Cardiac septum (tissue), 1 donor: ENCODE measurements around the gene KRT222. TPM values are rescaled to one million over a fixed set of nuclear protein-coding genes. Genes with fewer than 3 reads are reported as not detected.

Experiments
- DNase-seq: peaks from one replicate; pipeline ENCODE4 v3.0.0-alpha.2; 2020; ENCODE audit warnings: low spot score
- intact Hi-C: fragments of 100-400 bp; cut with DNase I; formaldehyde crosslinking; loops from one replicate; pipeline ENCODE4 v1.14.0; 2022
- total RNA-seq: library from RNA; stranded (reverse); fragmentation: NEBNext Ultra II Directional; extraction: Animal tissue kit (Norgen Biotek cat#: 25700); gene quantifications from one replicate; pipeline ENCODE4 v1.2.1, GENCODE V29; 2021
- donor health status: DM: no; HTN: no; CAD: no.

The KRT222 gene
- total RNA-seq, 1 donor from 2014 or later: not detected

DNA sequence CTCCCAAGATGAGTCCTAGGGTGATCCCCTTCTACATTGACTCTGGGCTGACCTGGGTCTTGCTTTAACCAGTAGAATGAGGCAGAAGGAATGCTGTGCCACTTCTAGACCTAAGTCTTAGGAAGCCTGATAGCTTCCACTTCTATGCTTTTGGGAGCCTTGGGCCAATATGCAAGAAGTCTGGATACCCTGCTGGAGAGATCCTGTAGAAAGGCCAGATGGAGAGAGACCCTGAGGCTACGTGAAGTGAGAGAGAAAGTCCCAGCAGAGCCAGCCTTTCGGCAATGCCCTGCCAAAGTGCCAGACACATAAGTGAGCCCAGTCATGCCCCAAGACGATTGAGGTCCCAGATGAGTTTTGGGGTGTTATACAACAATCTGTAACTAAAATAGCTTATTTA is 1.7 kb downstream of the KRT222 start:
- no peak for DNase-seq
- intact Hi-C loops: no loop called here

DNA sequence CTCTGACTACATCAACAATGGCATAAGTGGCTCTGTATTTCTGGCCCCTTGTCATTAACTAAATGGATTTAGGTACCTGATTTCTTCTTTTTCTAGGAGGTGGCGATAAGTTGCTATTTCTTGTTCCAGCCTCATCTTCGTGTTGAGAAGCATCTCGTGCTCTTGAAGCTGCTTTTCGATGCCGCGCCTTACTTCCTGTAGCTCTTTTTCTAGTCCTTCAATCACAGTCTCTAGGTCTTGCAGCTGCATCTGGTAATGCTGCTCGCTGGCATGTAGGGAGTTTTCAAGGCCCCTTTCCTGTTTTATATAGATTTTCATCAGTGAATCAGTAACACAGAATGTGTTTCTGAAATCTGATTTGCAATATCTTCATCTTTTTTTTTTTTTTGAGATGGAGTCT is 5.1 kb downstream of the KRT222 start:
- intact Hi-C loops: no loop called here

DNA sequence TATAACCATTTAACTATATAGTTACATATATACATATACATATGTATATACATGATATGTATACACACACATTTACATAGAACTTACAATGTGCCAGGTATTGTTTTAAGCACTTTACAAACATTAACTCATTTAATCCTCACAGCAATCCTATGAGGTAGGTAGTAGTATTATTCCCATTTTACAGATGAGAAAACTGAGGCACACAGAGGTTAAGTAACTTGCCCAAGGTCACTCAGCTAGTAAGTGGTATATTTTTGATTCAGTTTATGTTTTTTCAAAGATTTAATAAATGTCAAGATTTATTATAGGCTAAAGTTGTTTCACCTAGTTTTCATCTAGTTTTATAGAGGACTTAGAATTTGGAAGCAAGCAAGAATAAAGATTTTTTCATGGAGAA is 6.6 kb downstream of the KRT222 start:
- intact Hi-C loops: no loop called here
- DNase-seq: no peak

More for the DNA sequence above, 5.1 kb downstream of the KRT222 start:
- no peak for DNase-seq

DNA sequence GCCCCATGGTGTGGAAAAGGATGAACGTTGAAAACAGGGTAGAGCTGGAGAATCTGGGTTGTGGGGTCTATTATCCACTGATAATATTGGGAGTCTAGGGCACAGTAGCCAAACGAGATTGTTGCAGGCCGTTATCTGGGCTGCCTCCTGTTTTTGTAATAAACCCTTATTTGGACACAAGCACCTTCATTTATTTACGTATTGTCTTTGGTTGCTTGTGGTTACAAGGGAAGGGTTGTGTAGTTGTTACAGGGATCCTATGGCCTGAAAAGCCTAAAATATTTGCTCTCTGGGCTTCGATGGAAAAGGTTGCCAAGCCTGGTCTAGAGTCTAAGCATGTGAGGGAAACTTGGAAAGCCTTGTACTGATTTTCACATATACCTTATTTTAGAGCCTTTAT is 13.0 kb downstream of the KRT222 start:
- intact Hi-C loops: no loop called here
- DNase-seq: no peak

DNA sequence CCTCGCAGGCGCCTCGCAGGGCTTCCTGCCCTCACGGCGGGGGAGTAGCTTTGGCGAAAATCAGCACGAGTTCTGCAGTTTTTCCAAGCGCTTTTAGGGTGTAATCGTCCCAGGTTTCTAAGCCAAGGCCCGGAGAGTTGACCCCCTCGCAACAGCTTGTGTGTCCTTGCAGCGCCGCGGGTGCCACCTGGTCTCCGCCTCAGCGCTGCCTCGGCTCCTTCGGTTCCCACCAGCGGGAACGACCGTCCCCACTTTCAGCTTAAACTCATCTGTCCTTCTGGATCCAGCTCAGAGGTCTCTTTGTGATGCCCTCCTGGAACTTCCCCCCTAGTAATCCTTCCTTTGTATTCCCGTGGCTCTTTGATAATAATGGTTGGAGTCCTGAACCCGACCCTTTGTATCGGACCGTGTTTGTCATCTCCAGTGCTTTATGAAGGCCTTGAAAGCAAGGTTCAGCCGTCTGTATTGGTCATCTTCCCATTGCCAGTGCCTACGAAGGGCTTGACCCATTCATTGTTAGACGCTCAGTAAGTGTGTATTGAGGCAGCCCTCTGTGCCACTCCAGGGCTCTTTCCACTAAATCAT is 16.5 kb downstream of the KRT222 start:
- intact Hi-C loops: no loop called here
- no peak for DNase-seq

DNA sequence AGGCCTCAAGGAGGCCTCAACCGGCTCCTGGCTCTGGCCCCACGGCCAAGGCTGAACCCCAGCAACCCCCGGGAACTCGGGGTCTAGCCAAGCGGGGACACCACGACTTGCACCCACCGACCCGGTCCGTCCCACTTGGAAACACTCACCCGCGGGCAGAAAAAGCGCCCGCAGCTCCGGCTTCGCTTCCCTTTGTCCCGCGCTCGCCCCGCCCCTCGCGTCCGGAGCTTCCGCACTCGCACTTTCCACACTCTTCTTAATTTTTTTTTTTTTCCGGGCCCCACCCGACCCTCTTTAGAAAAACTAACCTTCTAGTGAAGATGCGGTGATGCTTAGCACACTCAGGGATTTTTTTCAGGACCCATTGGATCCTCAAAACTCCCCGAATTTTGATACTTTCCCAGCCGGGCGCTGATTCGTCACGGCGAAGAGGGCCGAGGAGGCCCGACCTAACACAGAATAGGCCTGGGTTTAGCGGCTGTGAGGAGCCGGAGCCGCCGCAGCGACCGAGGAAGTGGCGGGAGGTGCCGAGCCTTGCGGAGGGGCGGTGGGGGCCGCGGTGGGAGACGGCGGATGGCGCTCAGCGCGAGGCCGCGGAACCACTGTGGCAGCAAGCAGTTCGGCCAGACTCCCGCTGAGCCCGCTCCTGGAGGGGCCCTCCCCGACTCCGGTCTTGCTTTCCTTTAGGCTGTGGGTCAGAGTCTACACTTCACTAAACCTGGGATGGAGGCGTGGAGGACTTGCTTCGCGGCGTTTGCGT is 17.2 kb downstream of the KRT222 start, which contains the start of gene SMARCE1:
Gene SMARCE1 (minus strand): TSS at position 195 of the 760 bp plus-strand sequence. CDS start 2,016 bp downstream, outside the sequence.
- intact Hi-C loops: no loop called here
- peak; percentile 87 for DNase-seq

DNA sequence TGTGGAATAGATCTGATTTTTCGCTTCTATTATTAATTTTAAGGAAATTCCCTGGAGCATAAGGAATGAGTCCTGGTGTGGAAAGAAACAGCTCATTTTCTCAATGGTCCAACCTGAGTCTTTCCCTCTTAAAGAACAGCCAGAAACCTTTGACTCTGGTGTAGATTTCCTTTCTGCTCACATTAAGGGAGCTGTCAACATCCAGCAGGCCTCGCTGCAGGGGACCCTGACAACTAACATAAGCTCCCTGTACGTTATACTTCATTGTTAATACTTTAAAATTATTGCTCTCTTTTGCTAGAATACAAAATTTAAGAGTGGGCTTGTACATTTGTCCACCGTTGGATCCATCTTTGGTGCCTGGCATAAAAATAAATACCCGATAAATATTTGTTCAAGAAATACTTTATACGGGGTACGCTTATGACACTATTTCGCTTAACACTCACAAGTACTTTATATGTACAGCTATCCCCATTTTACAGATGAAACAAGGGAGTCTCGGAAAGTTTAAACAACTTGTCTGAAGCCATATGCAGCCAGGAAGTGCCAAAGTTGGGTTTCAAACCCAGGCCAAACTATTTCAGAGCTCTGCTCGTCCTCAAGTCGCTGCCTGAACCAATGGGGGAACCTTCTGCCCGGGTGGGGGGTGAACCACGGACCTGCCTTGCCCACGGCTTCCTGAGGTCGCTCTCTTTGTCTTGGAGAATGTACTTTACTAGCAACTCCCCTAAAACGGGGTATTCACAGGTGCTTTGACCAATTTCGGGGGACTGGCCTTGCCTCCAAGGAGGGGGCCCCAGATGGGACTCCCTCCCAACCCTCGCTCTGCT is 18.0 kb downstream of the KRT222 start:
- intact Hi-C loops: no loop called here
- DNase-seq: no peak

DNA sequence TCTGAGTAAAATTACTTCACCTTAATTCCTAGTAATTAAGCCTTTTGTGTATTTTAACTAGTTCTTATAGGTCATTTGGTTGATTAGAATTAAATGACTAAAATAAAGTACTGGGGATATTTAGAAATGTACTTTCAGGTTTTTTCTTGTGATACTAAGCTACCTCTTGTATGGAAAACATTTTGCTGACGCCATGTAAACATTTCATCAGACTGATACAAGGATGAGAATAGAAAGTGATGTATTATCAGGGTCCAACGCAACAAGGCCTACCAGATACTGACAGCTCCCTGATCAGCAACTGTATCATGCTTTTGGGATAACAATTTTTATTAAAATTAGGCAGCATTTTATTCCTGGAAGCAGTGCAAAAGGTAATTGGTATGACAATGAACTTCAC is 19.0 kb downstream of the KRT222 start:
- intact Hi-C loops: no loop called here
- no peak for DNase-seq

DNA sequence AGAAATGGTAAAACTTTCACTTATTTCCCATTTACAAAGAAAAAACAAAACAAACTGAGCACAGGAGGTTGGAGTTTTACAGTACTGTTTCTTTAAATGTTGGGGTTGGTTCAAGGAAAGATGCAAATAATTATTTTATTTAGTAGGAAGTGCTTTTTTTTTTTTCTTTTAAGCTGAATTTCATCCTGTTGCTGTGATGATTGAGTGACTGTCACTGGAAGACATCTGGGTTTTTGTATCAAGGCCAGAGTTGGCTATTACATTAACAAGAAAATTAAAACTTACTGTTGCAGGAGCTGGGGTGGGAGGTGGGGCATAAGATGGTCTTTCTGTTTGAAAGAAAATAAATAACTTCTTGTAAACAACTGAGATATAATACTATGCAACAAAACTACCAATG is 19.7 kb downstream of the KRT222 start:
- intact Hi-C loops: no loop called here
- DNase-seq: no peak

DNA sequence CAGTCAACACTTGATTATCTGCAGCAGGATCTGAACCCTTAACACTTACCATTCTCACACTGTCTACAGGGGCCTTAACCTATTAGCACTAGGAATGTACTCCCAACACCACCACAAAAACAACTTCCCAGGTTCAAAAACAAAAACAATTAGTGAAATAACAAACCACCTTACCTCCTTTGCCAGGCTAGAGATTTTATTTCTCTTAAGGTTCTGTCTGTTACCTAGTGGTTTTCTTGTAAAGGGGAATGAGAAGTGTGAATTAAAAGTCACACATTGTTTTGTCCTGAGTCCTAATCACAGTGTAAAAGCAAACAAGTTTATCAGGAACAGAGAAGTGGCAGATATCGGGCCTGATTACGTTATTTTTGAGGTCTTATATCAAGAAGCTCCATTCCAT is 27.0 kb downstream of the KRT222 start:
- intact Hi-C loops: no loop called here
- no peak for DNase-seq

DNA sequence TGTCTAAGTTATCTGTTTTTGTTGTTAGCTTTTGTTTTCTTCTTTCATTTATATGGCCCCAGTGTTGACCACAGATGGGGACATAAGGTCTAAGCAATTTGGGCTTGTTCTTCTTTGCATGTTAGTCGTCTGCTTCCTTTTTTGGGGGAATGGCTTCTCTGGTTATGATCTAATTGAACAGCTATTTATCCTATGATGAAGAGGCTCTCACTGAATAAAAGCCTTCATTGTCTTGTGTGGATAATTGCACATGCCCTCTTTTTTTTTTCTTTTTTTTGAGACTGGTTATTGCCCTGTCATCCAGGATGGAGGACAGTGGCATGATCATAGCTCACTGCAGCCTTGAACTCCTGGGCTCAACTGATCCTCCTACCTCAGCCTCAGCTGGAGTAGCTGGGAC is 31.1 kb downstream of the KRT222 start:
- intact Hi-C loops: no loop called here
- no peak for DNase-seq

DNA sequence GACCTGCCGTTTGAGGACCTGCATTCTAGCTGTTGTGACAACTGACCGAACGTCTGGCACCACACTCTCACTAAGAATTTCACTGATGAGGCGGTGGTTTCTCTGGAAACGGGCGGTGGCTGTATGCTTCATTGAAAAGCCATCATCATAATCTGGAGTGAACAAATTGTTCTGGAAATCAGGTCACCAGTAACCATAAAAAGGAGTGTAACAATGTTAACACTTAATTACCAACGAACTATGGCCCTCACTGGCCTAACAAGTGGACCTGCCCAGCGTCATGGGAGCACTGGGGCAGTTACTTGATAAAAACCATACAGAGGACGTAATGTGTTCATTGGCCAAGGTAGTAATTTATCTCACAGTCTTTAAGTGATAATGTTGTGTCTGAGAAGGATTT is 32.8 kb downstream of the KRT222 start:
- no peak for DNase-seq
- intact Hi-C loops: no loop called here

DNA sequence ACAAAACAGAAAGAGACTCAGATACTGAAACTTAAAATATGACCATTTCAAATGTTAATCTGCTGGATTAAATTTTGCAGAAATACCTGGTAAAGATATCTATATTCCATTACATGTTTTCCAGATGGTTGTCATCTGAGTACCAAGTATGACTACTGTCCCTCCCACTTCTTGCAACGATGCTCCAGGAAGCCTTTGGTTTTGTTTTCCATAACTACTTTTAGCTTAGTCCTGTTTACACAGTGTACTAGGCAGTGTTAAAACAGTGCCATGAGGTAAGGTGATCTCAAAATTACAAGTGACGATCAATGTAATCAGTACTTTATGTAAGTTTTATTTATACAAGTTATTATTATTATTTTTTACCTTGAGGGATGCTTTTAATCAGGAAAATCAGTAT is 35.1 kb downstream of the KRT222 start:
- intact Hi-C loops: no loop called here
- DNase-seq: no peak

DNA sequence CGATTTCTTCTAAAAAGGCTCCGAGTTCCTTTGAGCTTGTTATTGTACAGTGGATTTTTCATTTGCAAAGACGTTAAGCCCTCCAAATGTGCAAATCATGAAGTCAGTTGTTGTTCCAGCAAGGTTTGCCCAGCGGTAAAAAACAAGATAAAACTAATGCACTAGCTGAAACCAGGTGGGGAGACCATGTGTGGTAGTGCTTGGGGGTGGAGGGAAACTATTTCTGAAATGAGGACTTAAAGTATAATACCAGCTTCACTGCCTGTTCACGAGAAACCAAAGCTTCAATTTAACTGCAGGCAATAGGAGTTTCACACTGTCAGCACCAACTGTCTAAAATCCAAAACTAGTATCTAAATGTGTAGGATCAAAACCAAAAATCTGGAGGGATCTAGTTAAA is 39.7 kb downstream of the KRT222 start:
- intact Hi-C loops: no loop called here
- DNase-seq: no peak

DNA sequence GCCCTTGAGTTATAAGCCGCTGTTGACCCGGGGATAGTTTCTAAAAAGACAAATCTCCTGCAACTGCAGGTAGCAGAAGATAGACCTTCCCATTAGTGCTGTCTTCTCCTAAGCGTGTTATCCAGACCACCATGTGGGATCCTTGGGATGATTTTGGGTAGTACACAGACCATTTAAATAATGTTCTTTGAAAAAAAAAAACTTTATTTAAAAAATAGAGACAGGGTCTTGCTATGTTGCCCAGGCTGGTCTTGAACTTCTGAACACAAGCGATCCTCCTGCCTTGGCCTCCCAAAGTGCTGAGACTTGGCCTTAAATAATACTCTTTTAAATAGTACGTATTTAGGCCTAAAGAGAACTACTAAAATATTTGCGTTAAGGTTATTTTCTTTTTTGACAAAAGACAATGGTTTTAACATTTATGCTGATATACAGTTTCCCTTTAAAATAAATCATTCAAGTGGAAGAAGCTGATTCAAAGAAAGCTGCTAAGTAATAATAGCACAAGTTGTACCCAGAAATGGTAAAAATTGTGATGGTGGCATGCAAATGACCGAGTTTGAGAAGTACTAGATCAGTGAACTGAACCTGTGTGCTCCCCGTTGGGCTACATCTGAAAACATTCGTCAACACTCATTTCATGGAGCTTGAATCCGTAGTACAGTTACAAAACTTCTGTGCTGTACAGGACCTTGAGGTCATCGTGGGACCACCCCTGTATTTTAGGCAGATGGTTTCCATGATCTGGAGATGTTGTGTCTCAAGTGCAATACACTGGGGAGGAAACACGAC is 41.4 kb downstream of the KRT222 start:
- intact Hi-C loops: loop anchor here (5.0 kb wide), 1 partner anchor 169 kb away; no protein-coding TSS in a partner anchor
- no peak for DNase-seq

DNA sequence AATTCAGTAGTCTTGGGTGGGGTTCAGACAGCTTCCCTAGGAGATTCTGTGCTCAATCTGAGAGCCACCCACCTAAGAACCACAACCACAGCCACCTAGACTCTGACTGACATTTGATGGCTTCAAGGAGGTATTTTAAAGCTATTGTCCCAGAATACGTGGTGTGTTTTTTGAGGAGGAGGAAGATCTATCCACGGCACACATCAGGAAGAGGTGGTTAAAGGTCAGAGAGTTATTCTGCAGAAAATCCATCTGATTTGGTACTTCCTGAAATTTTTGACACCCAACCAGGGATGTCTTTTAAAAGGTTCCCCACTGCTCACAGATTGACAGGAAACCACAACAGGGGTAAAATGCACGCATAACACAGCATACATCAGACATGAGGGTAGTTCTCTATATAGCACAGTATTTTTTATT is 42.5 kb downstream of the KRT222 start:
- intact Hi-C loops: loop anchor here (5.0 kb wide), 1 partner anchor 170 kb away; no protein-coding TSS in a partner anchor
- DNase-seq: no peak

DNA sequence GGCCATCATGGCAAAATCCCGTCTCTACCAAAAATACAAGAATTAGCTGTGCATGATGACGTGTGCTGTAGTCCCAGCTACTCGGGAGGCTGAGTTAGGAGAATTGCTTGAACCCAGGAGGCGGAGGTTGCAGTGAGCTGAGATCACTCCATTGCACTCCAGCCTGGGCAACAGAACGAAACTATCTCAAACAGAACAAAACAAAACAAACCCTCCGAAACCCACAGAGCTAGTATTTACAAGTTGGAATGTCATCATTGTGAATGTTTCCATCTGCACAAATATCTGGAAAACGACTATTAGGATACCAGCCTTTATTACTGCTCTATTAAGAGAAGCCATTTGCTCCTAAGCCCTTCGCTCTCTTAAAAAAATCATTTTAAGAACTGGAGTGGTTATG is 43.4 kb downstream of the KRT222 start:
- DNase-seq: no peak
- intact Hi-C loops: loop anchor here (5.0 kb wide), 1 partner anchor 171 kb away; no protein-coding TSS in a partner anchor

DNA sequence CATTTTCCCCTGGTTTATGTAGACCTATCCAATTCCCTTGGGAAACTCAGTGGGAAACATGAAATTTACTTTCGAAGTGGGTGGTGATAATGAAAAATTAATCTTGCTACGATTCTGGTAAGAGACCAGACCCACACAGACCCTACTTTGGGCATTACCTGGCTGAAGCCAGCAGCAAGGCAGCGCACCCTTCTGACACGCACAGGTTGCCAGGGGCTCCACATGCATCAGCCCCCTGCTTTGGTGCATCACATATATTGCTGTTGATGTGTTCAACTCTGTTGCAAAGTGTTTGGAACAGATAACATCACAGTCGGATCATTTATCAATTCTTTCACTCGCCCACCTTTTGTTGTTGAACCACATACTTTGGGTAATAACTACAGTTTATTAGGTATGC is 44.0 kb downstream of the KRT222 start:
- no peak for DNase-seq
- intact Hi-C loops: loop anchor here (5.0 kb wide), 1 partner anchor 171 kb away; no protein-coding TSS in a partner anchor

DNA sequence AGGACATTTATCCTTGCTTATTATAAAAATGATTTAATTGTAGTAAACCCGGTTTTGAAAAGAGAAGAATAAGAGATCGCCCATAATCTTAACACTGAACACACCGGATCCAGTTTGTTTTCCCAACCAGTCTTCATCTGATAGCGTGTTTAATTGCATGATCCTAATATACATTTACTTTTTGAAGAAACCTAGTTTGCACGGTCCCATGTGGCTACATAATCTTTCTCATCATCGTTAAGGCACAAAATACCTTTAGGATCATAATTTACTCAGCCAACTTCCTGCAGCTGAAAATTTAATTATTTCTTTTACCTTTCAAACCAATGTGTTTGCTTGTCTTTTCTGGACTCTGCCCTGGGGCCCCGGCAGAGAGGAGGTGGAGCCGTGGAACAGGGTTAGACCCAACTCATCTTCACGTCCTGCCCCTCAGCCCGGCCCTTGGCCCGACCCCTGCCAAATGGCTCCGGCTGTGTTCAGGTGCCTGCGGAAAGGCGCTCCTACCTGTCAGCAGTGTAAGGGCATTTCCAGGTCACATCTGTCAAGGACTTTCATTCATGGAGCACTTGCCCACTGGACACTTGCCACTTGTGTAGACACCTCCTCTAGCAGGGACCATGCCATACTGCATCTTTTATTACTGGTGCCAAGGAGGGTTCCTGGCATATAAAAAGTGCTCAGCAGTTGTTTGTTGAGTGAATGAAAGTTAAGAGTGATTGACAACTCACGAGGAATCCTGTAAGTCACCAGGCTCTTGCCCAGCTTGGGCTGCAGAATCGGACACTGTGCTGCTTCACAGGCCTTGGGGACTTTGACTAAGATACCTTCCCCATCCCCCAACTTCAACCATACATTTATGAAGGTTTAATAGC is 46.0 kb downstream of the KRT222 start:
- no peak for DNase-seq
- intact Hi-C loops: no loop called here
